ENCODE results near the gene OSBPL1A. TPM values are rescaled to one million over a fixed set of nuclear protein-coding genes. Genes with fewer than 3 reads are reported as not detected.

OSBPL1A gene
- total RNA-seq, 1 experiment from 2014 or later, result 29.8 TPM

- peaks cover 8% of the 10 kb centered on the region; the same call in 1 of the 2 replicates for H3K36me3 ChIP-seq
- H3K27me3 ChIP-seq, result no peaks in the 10 kb centered on the region
- no peak for DNase-seq
- H3K9me3 ChIP-seq, result no peaks in the 10 kb centered on the region
- H3K4me3 ChIP-seq, result no peak overlapping the region
Observed at GRCh38 chr18:24306201-24306600, 91.4 kb downstream of the OSBPL1A start.

- Histone ChIP-seq H3K4me3 (no peak overlapping the region), H3K27me3 (no peaks in the 10 kb centered on the region), H3K36me3 (peaks cover 5% of the 10 kb centered on the region; the same call in 1 of the 2 replicates), H3K9me3 (0 out of 2 replicates have a peak, but pooled peaks cover 2% of the 10 kb centered on the region)
- DNase-seq, result no peak
Observed at GRCh38 chr18:24300703-24301102, 96.9 kb downstream of the OSBPL1A start.

GRCh38 chr18:24296276-24296675, 101.3 kb downstream of the OSBPL1A start:
- no peak for DNase-seq

GRCh38 chr18:24293254-24293653, 104.4 kb downstream of the OSBPL1A start:
- H3K36me3 ChIP-seq, result no peaks in the 10 kb centered on the region
- no peaks in the 10 kb centered on the region for H3K9me3 ChIP-seq
- no peak overlapping the region for H3K4me3 ChIP-seq
- H3K27me3 ChIP-seq, result no peaks in the 10 kb centered on the region
- DNase-seq, result no peak

More at GRCh38 chr18:24296276-24296675, 101.3 kb downstream of the OSBPL1A start:
- Histone ChIP-seq H3K27me3 (no peaks in the 10 kb centered on the region), H3K36me3 (peaks cover under 1% of the 10 kb centered on the region; the same call in 1 of the 2 replicates), H3K9me3 (0 out of 2 replicates have a peak, but pooled peaks cover 2% of the 10 kb centered on the region), H3K4me3 (no peak overlapping the region)

GRCh38 chr18:24278591-24278990, 119.0 kb downstream of the OSBPL1A start:
- no peaks in the 10 kb centered on the region for H3K36me3 ChIP-seq
- H3K27me3 ChIP-seq, result no peaks in the 10 kb centered on the region
- DNase-seq, result no peak
- no peaks in the 10 kb centered on the region for H3K9me3 ChIP-seq
- H3K4me3 ChIP-seq, result no peak overlapping the region

- no peak for DNase-seq
- Histone ChIP-seq H3K9me3 (no peaks in the 10 kb centered on the region), H3K27me3 (no peaks in the 10 kb centered on the region), H3K4me3 (no peak overlapping the region), H3K36me3 (no peaks in the 10 kb centered on the region)
Observed at GRCh38 chr18:24277516-24278195, 120.0 kb downstream of the OSBPL1A start.

GRCh38 chr18:24276994-24277393, 120.6 kb downstream of the OSBPL1A start:
- no peaks in the 10 kb centered on the region for H3K36me3 ChIP-seq

GRCh38 chr18:24274837-24275236, 122.8 kb downstream of the OSBPL1A start:
- DNase-seq, result no peak
- H3K4me3 ChIP-seq, result no peak overlapping the region
- H3K36me3 ChIP-seq, result no peaks in the 10 kb centered on the region
- H3K9me3 ChIP-seq, result no peaks in the 10 kb centered on the region
- H3K27me3 ChIP-seq, result no peaks in the 10 kb centered on the region

More at GRCh38 chr18:24276994-24277393, 120.6 kb downstream of the OSBPL1A start:
- H3K9me3 ChIP-seq, result no peaks in the 10 kb centered on the region
- H3K27me3 ChIP-seq, result no peaks in the 10 kb centered on the region
- H3K4me3 ChIP-seq, result no peak overlapping the region
- DNase-seq, result no peak

- Histone ChIP-seq H3K9me3 (no peaks in the 10 kb centered on the region), H3K27me3 (no peaks in the 10 kb centered on the region)
- DNase-seq, result peak; percentile 24
Observed at GRCh38 chr18:24273596-24273995, 124.0 kb downstream of the OSBPL1A start.

GRCh38 chr18:24272229-24272525, 125.4 kb downstream of the OSBPL1A start:
- Histone ChIP-seq H3K4me3 (peak overlapping the region; percentile 70), H3K9me3 (no peaks in the 10 kb centered on the region)

More at GRCh38 chr18:24273596-24273995, 124.0 kb downstream of the OSBPL1A start:
- H3K4me3 ChIP-seq, result no peak overlapping the region
- no peaks in the 10 kb centered on the region for H3K36me3 ChIP-seq

GRCh38 chr18:24271381-24272228, 126.0 kb downstream of the OSBPL1A start:
- no peaks in the 10 kb centered on the region for H3K36me3 ChIP-seq
- H3K27me3 ChIP-seq, result no peaks in the 10 kb centered on the region
- H3K9me3 ChIP-seq, result no peaks in the 10 kb centered on the region
- peak; percentile 74 for DNase-seq
- peak overlapping the region; percentile 70 for H3K4me3 ChIP-seq

More at GRCh38 chr18:24272229-24272525, 125.4 kb downstream of the OSBPL1A start:
- no peaks in the 10 kb centered on the region for H3K36me3 ChIP-seq
- no peaks in the 10 kb centered on the region for H3K27me3 ChIP-seq
- no peak for DNase-seq

GRCh38 chr18:24270937-24271380, 126.7 kb downstream of the OSBPL1A start:
- peak; percentile 32 for DNase-seq
- H3K4me3 ChIP-seq, result peak overlapping the region; percentile 70
- no peaks in the 10 kb centered on the region for H3K27me3 ChIP-seq
- no peaks in the 10 kb centered on the region for H3K36me3 ChIP-seq
- H3K9me3 ChIP-seq, result no peaks in the 10 kb centered on the region

- no peaks in the 10 kb centered on the region for H3K9me3 ChIP-seq
- no peaks in the 10 kb centered on the region for H3K27me3 ChIP-seq
- no peaks in the 10 kb centered on the region for H3K36me3 ChIP-seq
- H3K4me3 ChIP-seq, result peak overlapping the region; percentile 70
- no peak for DNase-seq
Observed at GRCh38 chr18:24270358-24270936, 127.2 kb downstream of the OSBPL1A start.

GRCh38 chr18:24268784-24269550, 128.7 kb downstream of the OSBPL1A start:
- Histone ChIP-seq H3K9me3 (no peaks in the 10 kb centered on the region), H3K36me3 (no peaks in the 10 kb centered on the region), H3K4me3 (no peak overlapping the region), H3K27me3 (no peaks in the 10 kb centered on the region)
- no peak for DNase-seq

- DNase-seq, result no peak
- H3K27me3 ChIP-seq, result no peaks in the 10 kb centered on the region
- H3K9me3 ChIP-seq, result no peaks in the 10 kb centered on the region
- H3K4me3 ChIP-seq, result no peak overlapping the region
- H3K36me3 ChIP-seq, result no peaks in the 10 kb centered on the region
Observed at GRCh38 chr18:24267878-24268277, 129.7 kb downstream of the OSBPL1A start.

GRCh38 chr18:24266131-24266530, 131.5 kb downstream of the OSBPL1A start:
- Histone ChIP-seq H3K4me3 (no peak overlapping the region), H3K9me3 (no peaks in the 10 kb centered on the region), H3K36me3 (no peaks in the 10 kb centered on the region), H3K27me3 (no peaks in the 10 kb centered on the region)
- no peak for DNase-seq
